Measurements from ENCODE around the gene SLC16A3.
"Not testable (repeated sequence)": the region's sequence is repeated elsewhere in the genome, so short reads cannot be mapped to it uniquely, and the experiment has no call there.

Gene SLC16A3

GRCh38 chr17:82247856-82248671 is 19.2 kb downstream of the SLC16A3 start:
- no peak for DNase-seq

DNA sequence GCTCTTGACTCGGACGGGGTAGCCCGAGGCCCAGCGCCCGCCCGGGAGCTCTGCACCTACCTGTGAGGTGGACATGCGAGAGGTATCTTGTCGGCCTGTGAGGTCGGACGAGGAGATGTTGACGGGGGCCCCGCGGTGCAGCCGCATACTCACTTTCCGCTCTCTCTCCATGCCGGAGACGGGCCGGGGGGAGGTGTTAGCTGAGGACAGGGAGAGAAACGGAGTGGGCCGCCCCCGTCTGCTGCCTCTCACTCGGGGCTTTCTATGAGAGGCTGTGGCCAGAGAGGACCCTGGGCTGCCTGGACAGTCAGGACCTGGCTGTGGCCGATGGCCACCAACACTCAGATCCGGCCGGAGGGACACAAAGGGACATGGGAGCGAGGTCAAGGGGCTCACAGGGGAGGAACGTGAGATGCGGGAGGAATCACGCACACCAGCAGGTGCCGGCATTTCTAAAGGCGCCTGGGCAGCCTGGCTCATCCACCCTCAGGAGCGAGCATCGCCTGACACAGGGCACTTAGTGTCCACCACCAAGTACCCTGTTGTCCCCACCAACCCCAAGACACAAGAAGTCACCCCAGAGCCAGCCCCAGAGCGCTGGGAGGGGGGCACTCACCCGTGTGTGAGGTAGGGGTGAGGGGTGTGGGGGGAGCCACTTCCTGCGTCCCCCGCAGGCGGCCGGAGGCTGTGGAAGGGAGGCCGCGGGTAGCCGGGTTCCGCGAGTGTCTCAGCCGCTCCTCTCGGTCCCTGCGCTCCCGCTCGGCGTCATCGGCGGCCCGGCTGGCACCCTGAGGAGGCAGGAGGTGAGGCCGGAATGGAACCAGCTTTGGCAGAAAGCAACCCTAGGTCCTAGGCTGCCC is 20.2 kb downstream of the SLC16A3 start:
- DNase-seq = no peak

- DNase-seq = no peak
These were observed 21.2 kb downstream of the SLC16A3 start for GRCh38 chr17:82249896-82250581.

DNA sequence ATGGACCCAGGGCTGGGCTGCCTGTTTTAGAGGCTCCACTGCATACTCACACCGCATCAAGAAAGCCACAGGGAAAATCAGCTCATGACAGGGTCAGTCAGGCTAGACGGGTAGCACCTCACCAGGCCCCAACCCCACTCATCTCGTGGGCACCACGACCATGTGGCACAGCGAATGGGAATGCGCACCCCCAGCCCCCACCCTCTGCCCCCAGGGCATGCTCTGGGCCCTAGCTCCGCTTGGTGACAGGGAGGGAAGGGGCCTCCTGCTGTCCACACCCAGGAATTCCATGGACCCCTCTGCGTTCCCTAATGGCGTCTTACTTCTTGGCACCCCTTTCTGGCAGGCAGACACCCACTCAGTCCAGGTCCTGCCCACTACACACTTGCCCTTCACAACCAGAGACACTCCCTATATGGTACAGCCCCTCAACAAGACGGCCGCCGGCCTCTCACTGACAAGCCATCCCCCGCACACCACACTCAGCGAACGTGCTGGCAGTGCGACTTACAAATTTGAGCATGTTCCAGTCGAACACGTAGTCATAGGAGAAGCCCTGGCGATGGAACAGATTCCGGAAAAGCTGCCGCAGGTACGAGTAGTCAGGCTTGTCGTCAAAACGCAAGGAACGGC is 22.1 kb downstream of the SLC16A3 start:
- DNase-seq = no peak

DNA sequence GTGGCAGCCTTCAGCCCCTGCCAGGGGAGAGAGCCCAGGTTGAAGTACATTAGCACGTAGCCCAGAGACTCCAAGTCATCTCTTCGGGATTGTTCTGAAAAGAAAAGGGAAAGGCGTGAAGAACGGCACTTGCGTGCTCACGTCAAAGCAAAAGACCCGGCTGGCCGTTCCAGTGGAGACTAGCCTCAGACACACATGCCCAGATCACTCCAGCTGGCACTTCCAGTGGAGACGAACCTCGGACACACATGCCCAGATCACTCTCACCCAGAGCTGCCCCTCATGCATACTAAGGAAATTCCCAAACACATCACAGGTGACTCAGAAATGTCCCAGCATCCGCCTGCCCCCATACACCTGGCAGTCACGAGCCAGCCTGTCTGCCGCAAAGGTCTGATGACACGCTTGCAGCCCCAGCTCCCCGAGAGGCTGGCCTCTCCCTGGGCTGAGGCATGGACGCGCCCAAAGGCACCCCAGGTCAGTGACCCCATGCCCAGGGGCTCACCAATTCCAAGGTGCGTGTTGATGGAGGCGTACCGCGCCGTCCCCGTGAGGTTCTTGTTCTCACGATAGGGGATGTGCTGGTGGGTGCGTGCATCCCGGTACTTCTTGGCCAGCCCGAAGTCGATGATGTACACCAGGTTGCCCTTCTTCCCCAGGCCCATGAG is 23.8 kb downstream of the SLC16A3 start:
- DNase-seq = no peak

DNA sequence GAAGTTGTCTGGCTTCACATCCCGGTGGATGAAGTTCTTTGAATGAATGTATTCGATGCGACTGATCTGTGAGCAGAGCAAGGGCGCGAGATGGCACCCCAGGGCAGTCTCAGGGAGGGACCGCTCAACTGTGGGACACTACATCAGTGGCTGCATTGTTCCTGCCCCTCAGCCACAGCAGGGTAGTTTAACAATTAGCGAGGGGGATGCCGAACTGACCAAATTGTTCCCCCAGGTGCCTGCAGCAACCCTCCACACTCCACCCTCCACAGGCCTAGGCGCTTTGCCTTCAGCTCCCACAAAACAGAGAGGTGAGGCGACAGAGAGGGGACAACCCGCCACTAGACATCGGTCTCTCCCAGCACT is 24.3 kb downstream of the SLC16A3 start:
- DNase-seq = no peak

- not testable (repeated sequence) for DNase-seq
These were observed 25.3 kb downstream of the SLC16A3 start for GRCh38 chr17:82254096-82254495.

DNA sequence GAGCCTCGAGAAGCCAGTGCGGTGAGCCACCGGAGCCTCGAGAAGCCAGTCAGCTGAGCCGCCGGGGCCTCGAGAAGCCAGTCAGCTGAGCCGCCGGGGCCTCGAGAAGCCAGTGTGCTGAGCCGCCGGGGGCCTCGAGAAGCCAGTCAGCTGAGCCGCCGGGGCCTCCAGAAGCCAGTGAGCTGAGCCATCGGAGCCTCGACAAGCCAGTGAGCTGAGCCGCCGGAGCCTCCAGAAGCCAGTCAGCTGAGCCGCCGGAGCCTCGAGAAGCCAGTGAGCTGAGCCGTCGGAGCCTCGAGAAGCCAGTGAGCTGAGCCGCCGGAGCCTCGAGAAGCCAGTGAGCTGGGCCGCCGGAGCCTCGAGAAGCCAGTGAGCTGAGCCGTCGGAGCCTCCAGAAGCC is 25.9 kb downstream of the SLC16A3 start:
- not testable (repeated sequence) for DNase-seq

DNA sequence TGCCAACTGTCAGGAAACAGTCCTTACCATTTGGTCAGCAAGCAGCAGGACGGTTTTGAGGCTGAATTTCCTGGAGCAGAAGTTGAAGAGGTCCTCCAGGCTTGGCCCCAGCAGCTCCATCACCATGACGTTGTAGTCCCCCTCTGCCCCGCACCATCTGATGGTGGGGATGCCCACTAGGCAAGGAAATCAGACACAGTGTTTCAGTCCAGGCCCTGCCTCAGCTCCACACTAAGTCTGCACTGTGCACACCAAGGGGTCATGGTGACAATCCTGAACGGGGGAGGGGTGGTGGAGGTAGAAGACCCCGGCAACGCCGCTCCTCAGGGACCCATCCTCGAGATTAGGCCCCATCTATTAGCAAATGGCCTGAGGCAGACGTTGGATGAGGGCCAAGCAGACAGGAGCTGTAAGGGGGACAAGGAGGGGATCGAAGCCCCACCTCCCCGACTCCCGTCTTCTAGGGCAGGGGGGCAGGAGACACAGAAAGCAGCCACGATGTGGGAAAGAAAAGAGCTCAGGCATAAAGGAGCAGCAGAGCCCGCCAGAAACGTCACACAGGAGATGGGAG is 26.6 kb downstream of the SLC16A3 start:
- DNase-seq = no peak

- no peak for DNase-seq
These were observed 27.5 kb downstream of the SLC16A3 start for GRCh38 chr17:82256242-82256885.

DNA sequence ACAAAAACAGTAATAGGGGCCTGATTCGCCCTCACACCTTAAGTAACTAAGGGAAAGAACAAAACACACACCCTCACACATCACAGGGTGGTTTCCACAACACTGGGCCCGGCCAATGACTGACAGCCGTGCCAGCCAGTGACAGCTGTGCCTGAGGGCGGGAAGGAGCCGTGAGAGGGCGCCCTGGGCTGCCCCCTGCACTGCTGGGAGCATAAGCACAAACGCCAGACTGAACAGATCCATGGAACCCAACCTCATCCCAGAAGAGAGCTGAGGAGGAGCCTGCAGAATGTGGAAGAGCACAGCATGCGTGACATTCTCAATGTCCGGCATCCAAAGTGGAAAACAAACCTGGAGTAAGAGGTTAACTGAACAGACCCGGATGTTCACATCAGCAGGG is 28.6 kb downstream of the SLC16A3 start:
- DNase-seq = peak; percentile 87

DNA sequence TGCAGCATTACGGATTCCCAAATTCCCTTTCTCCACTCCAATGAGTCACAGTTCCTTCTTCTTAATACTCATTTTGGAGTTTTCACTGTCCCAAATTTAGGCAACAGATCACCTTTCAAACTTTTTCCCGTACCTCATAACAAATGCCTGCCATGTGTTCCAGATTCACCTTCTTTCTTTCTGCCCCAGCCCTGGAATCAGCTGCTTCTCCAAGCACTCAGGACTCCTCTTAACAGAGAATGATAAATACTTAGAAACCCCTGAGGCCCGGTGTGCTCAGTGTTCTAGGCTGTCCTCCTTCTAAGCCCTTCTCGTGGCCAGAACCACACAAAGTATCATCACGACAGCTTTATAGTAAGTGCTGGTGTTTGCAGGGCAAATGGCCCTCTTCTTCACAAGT is 29.7 kb downstream of the SLC16A3 start:
- no peak for DNase-seq

GRCh38 chr17:82259972-82260961 is 31.4 kb downstream of the SLC16A3 start:
- DNase-seq = not testable (repeated sequence)

- no peak for DNase-seq
These were observed 33.5 kb downstream of the SLC16A3 start for GRCh38 chr17:82262344-82262743.

DNA sequence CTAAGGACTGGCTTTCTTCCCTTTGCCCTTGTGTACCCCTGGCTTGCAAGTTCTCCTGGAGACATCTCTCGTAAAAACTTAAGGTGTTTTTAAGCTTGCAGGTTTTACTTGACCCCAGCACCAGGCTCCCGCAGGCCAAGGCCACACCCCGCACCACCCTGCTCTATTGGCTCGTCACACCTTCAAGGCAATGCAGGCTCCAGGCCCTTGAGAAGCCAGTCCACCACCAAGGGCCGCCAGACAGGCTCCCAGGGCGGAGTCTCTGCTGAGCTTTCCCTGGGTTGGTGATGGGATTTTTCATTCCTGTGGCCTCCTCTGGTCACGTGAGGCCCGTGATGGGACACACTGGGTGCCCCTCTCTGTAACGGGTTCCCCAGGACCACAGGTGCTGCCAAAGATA is 34.8 kb downstream of the SLC16A3 start:
- DNase-seq = no peak

DNA sequence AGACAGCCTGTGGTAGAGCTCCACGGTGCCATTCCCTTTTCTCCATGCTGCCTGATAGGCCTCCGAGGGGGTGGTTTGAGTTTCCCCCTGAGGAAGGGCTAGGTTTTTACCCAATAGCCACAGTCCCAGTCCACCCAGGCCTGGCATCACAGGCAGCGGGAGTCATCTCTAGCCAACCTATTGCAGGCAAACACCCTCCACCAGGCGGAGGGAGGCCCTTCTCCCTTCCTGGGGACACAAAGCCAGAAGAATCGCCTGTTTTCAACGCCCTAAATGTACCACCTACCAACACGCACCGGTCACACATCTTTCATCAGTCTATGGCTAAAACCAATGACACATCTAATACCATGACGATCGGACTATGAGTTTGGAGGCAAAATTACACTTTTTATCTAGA is 37.3 kb downstream of the SLC16A3 start:
- DNase-seq = no peak

- peak; percentile 75 for DNase-seq
These were observed 38.9 kb downstream of the SLC16A3 start for GRCh38 chr17:82267575-82268379.

DNA sequence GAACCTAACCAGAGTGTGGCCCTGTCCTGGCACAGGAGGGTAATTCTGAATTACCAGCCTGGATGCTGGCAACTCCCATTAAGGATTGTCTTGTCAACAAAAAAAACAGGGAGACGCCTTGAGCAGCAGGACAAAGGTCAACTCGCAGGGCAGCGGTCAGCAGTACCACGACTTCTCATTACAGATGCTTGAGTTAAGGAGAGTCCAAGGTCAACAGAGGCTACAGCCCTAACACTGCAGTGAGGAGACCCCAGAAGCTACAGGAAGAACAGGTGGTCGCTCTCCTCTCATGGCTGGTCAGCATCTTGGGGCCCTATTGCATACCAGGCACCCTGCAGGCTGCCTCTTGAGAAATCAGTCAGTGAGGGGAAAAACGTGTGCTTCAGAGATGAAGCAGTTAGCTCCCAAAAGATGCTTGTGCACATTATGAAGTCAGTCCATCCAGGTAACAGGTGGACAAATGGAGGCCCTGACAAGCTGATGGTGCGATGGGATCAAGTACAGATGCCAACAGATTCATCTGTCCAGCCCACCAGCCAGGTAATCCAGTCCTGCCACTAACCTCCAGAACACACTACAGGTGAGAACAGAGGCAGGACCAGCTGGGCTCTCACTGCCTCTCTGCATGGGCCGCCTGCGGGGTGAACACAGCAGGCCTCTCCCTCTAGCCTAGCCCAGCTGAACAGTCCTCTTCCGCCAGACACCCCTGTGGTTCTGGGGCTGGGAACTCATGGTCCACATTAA is 40.5 kb downstream of the SLC16A3 start:
- no peak for DNase-seq

Measured in activated CD8-positive, alpha-beta memory T cell treated with anti-CD3 and anti-CD28 coated beads for 24 hours (primary cell).